GM12878 (cell line): ENCODE results near the gene TRABD2B. TPM values are rescaled to one million over a fixed set of nuclear protein-coding genes. Genes with fewer than 3 reads are reported as not detected.

Experiments
- ATAC-seq: fragments of 200-7000 bp; cut with Tn5 transposase; 3 replicates; pipeline ENCODE4 v1.9.1; 2020; ENCODE audit warnings: mild to moderate bottlenecking, moderate library complexity
- BruUV-seq: library from RNA; stranded (reverse); fragments of 400-500 nt; replicated peaks from 2 replicates; lab custom pipeline; 2021; lab: Mats Ljungman, UMichigan
- CTCF ChIA-PET: fragments of 300-600 bp; sonication (Branson Sonifier 250); formaldehyde crosslinking; extraction: SDS; loops from one replicate; lab custom pipeline; 2021; ENCODE audit warnings: inconsistent platforms; lab: Yijun Ruan, JAX
- POLR2A ChIA-PET: fragments of 350-600 bp; formaldehyde crosslinking; extraction: SDS; loops from one replicate; lab custom pipeline; 2021; ENCODE audit warnings: inconsistent platforms; lab: Charles Lee
- RAD21 ChIA-PET: fragments of 300-600 bp; sonication (Branson Sonifier 250); formaldehyde crosslinking; loops from one replicate; lab custom pipeline; 2023; ENCODE audit warnings: antibody characterized with exemption; ENCODE audit not compliant: unreplicated experiment; lab: Charles Lee
- SMC1A ChIA-PET: fragments of 300-600 bp; sonication (Branson Sonifier 250); formaldehyde crosslinking; loops from one replicate; lab custom pipeline; 2023; ENCODE audit not compliant: unreplicated experiment, uncharacterized antibody; lab: Charles Lee
- DNase-seq: peaks from one replicate; pipeline ENCODE4 v3.0.0-alpha.2; 2011; ENCODE audit warnings: low read depth, low spot score
- FAIRE-seq: peaks from 3 replicates; lab custom pipeline; 2011; peaks lifted over from hg19 to GRCh38; lab: Jason Lieb, UNC
- H2AFZ ChIP-seq: 2 replicates; pipeline ENCODE4 v1.6.0; 2011; ENCODE audit warnings: low read depth, low read length, control low read depth; ENCODE audit not compliant: control insufficient read depth
- H3K27ac ChIP-seq: 2 replicates; pipeline ENCODE4 v1.5.1; 2011; ENCODE audit warnings: control low read depth; ENCODE audit not compliant: control insufficient read depth, insufficient read depth
- H3K27me3 ChIP-seq, 2 experiments: replicated peaks in 1 of 2; 2 replicates each; pipeline versions ENCODE4 v1.6.0 to v1.6.1; 2011; ENCODE audit warnings: low read length in 1 of 2; ENCODE audit not compliant: control insufficient read depth in 2 of 2, insufficient read depth in 2 of 2
- H3K36me3 ChIP-seq, 2 experiments: 2 replicates each; pipeline ENCODE4 v1.5.1; 2011; ENCODE audit warnings: low read length in 1 of 2; ENCODE audit not compliant: control insufficient read depth in 2 of 2, insufficient read depth in 2 of 2
- H3K4me1 ChIP-seq: 2 replicates; pipeline ENCODE4 v1.6.1; 2011; ENCODE audit warnings: mild to moderate bottlenecking, low read length, moderate library complexity, mixed read lengths; ENCODE audit not compliant: control insufficient read depth, insufficient read depth
- H3K4me2 ChIP-seq: 2 replicates; pipeline ENCODE4 v1.6.0; 2011; ENCODE audit warnings: control low read depth; ENCODE audit not compliant: control insufficient read depth, insufficient read depth
- H3K4me3 ChIP-seq: fragments of 200-600 bp; sonication (generic); 2 replicates; pipeline ENCODE4 v1.5.1; 2016
- H3K79me2 ChIP-seq: 2 replicates; pipeline ENCODE4 v1.6.0; 2011; ENCODE audit warnings: low read length; ENCODE audit not compliant: control insufficient read depth, insufficient read depth
- H3K9ac ChIP-seq: 2 replicates; pipeline ENCODE4 v1.8.0; 2011; ENCODE audit warnings: low read length, control low read depth, mixed read lengths; ENCODE audit not compliant: control insufficient read depth, insufficient read depth
- H3K9me3 ChIP-seq: replicated peaks from 3 replicates; pipeline ENCODE4 v1.5.1; 2011; ENCODE audit warnings: mild to moderate bottlenecking, low read length; ENCODE audit not compliant: control insufficient read depth, insufficient read depth
- H4K20me1 ChIP-seq: 2 replicates; pipeline ENCODE4 v1.6.0; 2011; ENCODE audit not compliant: control insufficient read depth, insufficient read depth
- FOS ChIP-seq: IDR thresholded peaks from 3 replicates; pipeline ENCODE4 v1.6.1; 2011; ENCODE audit warnings: borderline replicate concordance; ENCODE audit not compliant: insufficient read length; ENCODE audit errors: extremely low read depth
- MAX ChIP-seq: IDR thresholded peaks from 2 replicates; pipeline ENCODE4 v1.6.1; 2012; ENCODE audit warnings: low read depth, low read length, improper control_type of control experiment
- MTA2 ChIP-seq: fragments of 450-650 bp; IDR thresholded peaks from 2 replicates; pipeline ENCODE4 v1.6.1; 2016; ENCODE audit warnings: low read depth, mild to moderate bottlenecking, moderate library complexity
- POLR2AphosphoS5 ChIP-seq: IDR thresholded peaks from 2 replicates; pipeline ENCODE4 v1.6.1; 2011; ENCODE audit warnings: mild to moderate bottlenecking, low read length, inconsistent platforms
- STAT3 ChIP-seq: IDR thresholded peaks from 2 replicates; pipeline ENCODE4 v1.6.1; 2011; ENCODE audit warnings: low read depth, low read length, improper control_type of control experiment
- SUPT20H ChIP-seq: IDR thresholded peaks from 2 replicates; pipeline ENCODE4 v1.6.1; 2011; ENCODE audit warnings: low read depth, mild to moderate bottlenecking, low read length, moderate library complexity, borderline replicate concordance; ENCODE audit not compliant: control insufficient read depth
- ZNF687 ChIP-seq: fragments of 450-650 bp; IDR thresholded peaks from 2 replicates; pipeline ENCODE4 v1.6.1; 2017; ENCODE audit warnings: mild to moderate bottlenecking, moderate library complexity
- WGBS: methylation state at CpG from one replicate; pipeline ENCODE4 v1.1.6; 2016; ENCODE audit warnings: low lambda C conversion rate; ENCODE audit not compliant: insufficient replicate concordance, insufficient coverage; ENCODE audit errors: missing lambda C conversion rate; 5-methylcytosine and 5-hydroxymethylcytosine counted together
- in situ Hi-C: fragments of 300-500 bp; cut with MboI; formaldehyde crosslinking; loops from 9 replicates; pipeline ENCODE4 v1.14.3; 2018; ENCODE audit warnings: mixed read lengths
- intact Hi-C: fragments of 100-400 bp; cut with micrococcal nuclease; formaldehyde crosslinking; loops from one replicate; pipeline ENCODE4 v1.14.2; 2022; ENCODE audit not compliant: unreplicated experiment
- polyA plus RNA-seq, 11 experiments: library from polyadenylated mRNA; depleted of rRNA in 4 of 11; unstranded in 6 of 11; stranded (reverse) in 5 of 11; fragments of >200 nt; fragmentation: Nextera tagmentation in 4 of 11; fragmentation: Illumina TruSeq in 1 of 11; extraction: Ambion mirVana in 4 of 11; extraction: Trizol in 1 of 11; gene quantifications; 1 replicate in 1 of 11; 2 replicates in 10 of 11; pipeline versions ENCODE4 v1.2.1 to v1.2.3, GENCODE V29; 2011 to 2016; ENCODE audit warnings: inconsistent platforms in 2 of 11, missing spikeins in 2 of 11, low read depth in 1 of 11
- total RNA-seq, 4 experiments: library from RNA; depleted of rRNA in 3 of 4; stranded (reverse); fragments of >200 nt in 3 of 4; fragmentation: Illumina TruSeq in 1 of 4; extraction: Trizol in 1 of 4; gene quantifications; 2 replicates each; pipeline versions ENCODE4 v1.2.1 to v1.2.3, GENCODE V29; 2013 to 2021
- TF ChIP-seq, protein P1 (sequence below): fragments of 450-650 bp; formaldehyde crosslinking; IDR thresholded peaks from 2 replicates; pipeline ENCODE4 v1.4.0; 2022; ENCODE audit warnings: mild to moderate bottlenecking, moderate library complexity
- TF ChIP-seq, protein P2 (sequence below): IDR thresholded peaks from 2 replicates; pipeline ENCODE4 v1.6.1; 2011; ENCODE audit warnings: low read depth, low read length, improper control_type of control experiment, borderline replicate concordance
- TF ChIP-seq, protein P3 (sequence below): fragments of 450-650 bp; IDR thresholded peaks from 2 replicates; pipeline ENCODE4 v1.6.1; 2014; ENCODE audit warnings: mild to moderate bottlenecking

Gene TRABD2B
- total and polyA plus RNA-seq, 10 of the 15 experiments (the other 5 are each of a cell fraction or from before 2014, with no cell fraction given), result not detected

- TF ChIP-seq, protein P1, sequence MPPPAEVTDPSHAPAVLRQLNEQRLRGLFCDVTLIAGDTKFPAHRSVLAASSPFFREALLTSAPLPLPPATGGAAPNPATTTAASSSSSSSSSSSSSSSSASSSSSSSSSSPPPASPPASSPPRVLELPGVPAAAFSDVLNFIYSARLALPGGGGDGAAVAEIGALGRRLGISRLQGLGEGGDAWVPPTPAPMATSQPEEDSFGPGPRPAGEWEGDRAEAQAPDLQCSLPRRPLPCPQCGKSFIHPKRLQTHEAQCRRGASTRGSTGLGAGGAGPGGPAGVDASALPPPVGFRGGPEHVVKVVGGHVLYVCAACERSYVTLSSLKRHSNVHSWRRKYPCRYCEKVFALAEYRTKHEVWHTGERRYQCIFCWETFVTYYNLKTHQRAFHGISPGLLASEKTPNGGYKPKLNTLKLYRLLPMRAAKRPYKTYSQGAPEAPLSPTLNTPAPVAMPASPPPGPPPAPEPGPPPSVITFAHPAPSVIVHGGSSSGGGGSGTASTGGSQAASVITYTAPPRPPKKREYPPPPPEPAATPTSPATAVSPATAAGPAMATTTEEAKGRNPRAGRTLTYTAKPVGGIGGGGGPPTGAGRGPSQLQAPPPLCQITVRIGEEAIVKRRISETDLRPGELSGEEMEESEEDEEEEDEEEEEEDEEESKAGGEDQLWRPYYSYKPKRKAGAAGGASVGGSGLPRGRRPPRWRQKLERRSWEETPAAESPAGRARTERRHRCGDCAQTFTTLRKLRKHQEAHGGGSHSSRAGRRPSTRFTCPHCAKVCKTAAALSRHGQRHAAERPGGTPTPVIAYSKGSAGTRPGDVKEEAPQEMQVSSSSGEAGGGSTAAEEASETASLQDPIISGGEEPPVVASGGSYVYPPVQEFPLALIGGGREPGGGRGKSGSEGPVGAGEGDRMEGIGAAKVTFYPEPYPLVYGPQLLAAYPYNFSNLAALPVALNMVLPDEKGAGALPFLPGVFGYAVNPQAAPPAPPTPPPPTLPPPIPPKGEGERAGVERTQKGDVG (CRISPR knock-in tag), result no peak
- TF ChIP-seq MTA2, result no peak
Observed at GRCh38 chr1:47992720-47993415, 4.3 kb downstream of the TRABD2B start (continued).

DNA sequence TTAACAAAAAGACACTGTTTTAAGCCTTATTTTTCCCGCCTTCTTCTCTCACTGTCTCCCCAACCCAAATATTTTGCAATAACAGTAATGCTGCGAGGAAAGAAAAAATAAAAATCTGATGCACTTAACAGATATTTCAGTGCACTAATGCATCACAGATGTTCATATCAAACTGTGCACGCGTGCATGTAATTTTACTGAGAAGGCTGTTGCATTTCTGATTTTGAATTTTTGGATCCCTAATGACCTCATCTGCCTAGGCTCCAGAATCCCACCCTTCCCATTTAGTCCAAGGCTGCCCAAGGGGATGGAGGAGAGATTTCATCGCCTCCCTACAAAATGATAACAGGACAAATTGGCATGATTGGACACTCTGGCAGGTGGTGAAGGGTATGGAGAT, 5.5 kb downstream of the TRABD2B start:
- no peaks in the 10 kb centered on the region for H3K36me3 ChIP-seq
- CTCF ChIA-PET, result no interaction called here
- in situ Hi-C loops (no loop called here), intact Hi-C loops (no loop called here)
- DNase-seq, result no peak
- no peak overlapping the region for H3K4me3 ChIP-seq
- no peak overlapping the region for H2AFZ ChIP-seq
- RAD21 ChIA-PET, result no interaction called here
- H3K4me2 ChIP-seq, result no peak overlapping the region
- H3K4me1 ChIP-seq, result no peaks in the 10 kb centered on the region
- H3K79me2 ChIP-seq, result no peaks in the 10 kb centered on the region
- SMC1A ChIA-PET, result no interaction called here
- ATAC-seq, result no peak
- WGBS, result 43% methylated on average over 5 of the region's 5 CpGs
- POLR2A ChIA-PET, result no interaction called here
- no peaks in the 10 kb centered on the region for H4K20me1 ChIP-seq
- FAIRE-seq, result no peak
- H3K9me3 ChIP-seq, result no peaks in the 10 kb centered on the region
- H3K27me3 ChIP-seq, result peaks cover 0 to 3% of the 10 kb centered on the region in 2 experiments; a peak in 3 of 4 replicates
- no peak overlapping the region for H3K9ac ChIP-seq
- no peak overlapping the region for H3K27ac ChIP-seq
- no TSS peak for BruUV-seq
- TF ChIP-seq POLR2AphosphoS5 (no peak), SUPT20H (no peak), FOS (no peak), MAX (no peak), STAT3 (no peak), ZNF687 (no peak)
- TF ChIP-seq, protein P2, sequence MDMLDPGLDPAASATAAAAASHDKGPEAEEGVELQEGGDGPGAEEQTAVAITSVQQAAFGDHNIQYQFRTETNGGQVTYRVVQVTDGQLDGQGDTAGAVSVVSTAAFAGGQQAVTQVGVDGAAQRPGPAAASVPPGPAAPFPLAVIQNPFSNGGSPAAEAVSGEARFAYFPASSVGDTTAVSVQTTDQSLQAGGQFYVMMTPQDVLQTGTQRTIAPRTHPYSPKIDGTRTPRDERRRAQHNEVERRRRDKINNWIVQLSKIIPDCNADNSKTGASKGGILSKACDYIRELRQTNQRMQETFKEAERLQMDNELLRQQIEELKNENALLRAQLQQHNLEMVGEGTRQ, result no peak
- TF ChIP-seq, protein P3, sequence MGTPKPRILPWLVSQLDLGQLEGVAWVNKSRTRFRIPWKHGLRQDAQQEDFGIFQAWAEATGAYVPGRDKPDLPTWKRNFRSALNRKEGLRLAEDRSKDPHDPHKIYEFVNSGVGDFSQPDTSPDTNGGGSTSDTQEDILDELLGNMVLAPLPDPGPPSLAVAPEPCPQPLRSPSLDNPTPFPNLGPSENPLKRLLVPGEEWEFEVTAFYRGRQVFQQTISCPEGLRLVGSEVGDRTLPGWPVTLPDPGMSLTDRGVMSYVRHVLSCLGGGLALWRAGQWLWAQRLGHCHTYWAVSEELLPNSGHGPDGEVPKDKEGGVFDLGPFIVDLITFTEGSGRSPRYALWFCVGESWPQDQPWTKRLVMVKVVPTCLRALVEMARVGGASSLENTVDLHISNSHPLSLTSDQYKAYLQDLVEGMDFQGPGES, result no peak
